ENCODE data around the gene ABI1. TPM values are rescaled to one million over a fixed set of nuclear protein-coding genes. Genes with fewer than 3 reads are reported as not detected.
"Not testable (repeated sequence)": the region's sequence is repeated elsewhere in the genome, so short reads cannot be mapped to it uniquely, and the experiment has no call there.

Gene ABI1
- total RNA-seq (2014; rRNA removed; shearing (Covaris generic)), result 22.3 and 28.2 TPM in 2 replicates

DNA sequence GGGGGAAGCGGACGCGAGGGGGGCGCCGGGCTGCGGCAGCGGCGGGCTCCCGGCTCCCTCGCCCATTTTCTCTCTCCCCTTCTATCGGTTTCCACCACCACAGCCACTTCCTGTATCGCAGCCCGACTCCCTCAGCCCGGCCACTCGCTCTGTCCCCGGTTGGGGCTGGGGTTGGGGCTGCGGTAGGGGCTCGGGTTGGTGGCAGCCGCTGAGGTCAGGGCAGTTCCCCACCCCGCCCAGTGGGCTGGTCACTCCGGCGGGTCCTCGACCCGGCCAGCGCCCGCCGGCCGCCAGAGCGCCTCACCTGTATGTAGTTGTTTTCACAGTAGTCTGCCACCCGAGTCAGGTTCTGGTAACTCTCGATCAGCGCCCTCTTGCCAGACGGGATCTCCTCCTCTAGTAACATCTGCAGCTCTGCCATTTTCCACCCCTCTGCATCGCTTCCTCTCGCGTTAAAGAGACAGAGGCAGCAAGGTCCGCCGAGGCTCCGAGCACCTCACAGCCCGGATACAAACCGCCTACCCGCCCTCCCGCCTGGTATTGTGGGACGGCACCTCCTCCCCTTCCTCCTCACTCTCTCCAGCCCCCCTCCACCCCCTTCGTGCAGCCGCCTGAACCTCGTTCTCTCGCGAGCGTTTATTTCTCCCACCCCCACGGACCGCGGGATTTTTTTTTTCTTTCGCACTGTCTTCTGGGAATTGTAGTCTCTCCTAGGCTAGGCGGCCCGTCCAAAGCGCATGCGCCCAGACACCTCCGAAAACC is at the start of gene ABI1:
Gene ABI1 (minus strand): TSS at position 516 of the 762 bp plus-strand sequence. CDS start 95 bp downstream, at position 421.
- peak; percentile 91 for DNase-seq (ENCODE audit: low spot score)

DNA sequence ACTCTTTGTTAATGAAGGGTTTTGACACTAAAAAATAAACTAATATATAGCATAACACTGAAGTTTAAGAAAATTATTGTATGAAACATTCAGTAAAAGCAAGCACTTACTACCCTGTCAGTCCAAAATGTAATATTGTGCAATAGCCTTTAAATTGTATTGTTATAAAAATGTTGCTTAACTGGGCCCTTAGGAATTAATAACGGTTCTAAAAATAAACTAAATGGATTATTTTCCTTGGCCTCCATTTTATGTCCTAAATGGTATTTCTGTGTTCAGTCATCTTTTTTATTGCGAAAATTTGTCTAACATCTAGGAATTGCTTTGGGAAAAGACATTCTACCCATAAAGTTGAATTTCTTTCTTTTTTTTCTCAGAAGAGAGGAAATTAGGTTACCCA is 49.0 kb upstream of the ABI1 start:
- no peak for DNase-seq (ENCODE audit: low spot score)

DNA sequence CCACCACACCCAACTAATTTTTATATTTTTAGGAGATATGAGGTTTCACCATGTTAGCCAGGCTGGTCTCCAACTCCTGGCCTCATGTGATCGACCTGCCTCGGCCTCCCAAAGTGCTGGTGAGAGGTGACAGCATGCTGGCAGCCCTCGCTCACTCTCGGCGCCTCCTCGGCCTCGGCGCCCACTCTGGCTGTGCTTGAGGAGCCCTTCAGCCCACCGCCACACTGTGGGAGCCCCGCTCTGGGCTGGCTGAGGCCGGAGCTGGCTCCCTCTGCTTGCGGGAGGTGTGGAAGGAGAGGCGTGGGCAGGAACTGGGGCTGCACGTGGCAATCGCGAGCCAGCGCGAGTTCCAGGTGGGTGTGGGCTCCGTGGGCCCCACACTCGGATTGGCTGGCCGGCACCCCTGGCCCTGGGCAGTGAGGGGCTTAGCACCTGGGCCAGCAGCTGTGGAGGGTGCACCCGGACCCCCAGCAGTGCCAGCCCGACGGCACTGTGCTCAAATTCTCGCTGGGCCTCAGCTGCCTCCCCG is 44.6 kb upstream of the ABI1 start:
- not testable (repeated sequence) for DNase-seq (ENCODE audit: low spot score)

DNA sequence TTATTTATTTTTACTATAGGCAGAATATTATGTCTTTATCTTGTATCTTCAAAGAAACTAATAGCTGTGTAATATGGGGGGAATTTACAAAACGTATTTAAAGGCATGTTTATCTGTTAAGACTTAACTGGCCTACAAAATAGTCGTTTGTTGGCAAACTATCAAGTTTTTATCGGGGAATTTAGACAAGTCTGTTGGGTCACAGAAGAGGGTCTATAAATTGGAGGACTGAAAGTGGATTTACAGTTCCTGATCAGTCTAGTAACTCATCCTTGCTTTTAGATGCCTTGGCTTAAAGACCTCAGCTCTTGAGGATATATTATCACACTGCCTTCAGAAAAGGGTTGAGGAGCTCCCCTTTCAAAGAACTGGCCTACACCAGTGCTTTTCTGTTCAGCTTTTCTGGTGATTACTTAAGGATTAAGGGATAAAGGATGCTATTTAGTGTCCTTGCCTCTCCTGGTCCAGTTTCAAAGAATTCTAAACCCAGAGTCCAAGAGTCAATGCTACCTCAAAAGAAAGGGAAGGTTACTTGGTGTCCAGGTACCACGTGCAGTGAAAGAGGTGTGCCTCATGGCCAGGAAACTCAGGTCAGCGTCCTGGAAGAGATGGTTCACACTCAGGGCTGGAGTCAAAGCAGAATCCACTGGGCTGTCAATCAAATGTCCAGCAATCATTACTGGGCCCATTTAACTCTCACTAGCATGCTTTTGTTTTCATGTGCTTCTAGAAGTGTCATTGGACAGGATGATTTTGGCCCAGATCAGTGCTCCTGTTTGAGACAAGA is 42.9 kb upstream of the ABI1 start:
- no peak for DNase-seq (ENCODE audit: low spot score)

DNA sequence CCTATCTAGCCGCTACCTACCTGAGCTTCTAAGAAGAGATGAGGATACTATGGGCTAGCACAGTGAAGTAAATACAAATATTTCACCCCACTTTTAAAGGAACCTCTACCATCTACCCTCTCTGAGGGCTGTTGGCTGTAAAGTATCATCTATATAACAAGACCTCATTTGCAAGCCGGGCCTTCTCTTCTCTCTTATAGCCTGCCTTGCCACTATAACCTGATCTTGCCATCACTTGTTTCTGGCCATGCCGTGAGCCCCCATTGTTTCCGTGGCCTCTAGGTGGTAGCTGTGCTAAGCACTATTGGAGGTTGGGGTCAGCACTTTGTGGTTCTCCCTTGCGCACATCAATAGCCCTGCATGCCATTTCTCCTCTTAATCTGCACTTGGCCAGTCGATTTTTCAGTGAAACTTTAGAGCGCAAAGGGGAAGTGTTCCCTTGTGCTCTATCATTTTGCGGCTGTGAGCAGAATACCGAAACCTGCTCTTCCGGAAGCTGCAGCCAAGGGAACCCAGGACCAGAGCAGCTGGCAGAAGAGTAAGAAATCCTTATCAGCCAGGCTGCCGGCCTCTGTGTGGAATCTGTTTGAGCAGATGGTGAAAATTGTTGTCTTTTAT is 31.7 kb upstream of the ABI1 start:
- not testable (repeated sequence) for DNase-seq (ENCODE audit: low spot score)

DNA sequence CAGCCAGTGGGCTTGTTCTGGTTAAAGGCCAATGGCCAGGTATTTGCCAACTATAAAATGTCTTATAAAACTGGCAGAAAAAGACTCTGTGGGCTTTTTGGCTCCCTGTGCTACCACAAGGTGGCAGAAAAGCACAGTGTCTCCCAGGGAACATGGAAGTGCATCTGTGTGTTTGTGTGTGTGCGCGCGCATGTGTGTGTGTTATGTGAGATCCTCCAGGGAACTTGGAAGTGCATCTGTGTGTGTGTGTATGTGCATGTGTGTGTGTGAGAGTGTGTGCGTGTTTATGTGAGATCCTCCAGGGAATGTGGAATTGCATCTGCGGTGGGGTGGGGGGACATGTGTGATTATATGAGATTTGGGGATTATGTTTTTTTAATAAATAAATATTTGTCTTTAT is 30.2 kb upstream of the ABI1 start:
- DNase-seq (ENCODE audit: low spot score), result peak; percentile 63

DNA sequence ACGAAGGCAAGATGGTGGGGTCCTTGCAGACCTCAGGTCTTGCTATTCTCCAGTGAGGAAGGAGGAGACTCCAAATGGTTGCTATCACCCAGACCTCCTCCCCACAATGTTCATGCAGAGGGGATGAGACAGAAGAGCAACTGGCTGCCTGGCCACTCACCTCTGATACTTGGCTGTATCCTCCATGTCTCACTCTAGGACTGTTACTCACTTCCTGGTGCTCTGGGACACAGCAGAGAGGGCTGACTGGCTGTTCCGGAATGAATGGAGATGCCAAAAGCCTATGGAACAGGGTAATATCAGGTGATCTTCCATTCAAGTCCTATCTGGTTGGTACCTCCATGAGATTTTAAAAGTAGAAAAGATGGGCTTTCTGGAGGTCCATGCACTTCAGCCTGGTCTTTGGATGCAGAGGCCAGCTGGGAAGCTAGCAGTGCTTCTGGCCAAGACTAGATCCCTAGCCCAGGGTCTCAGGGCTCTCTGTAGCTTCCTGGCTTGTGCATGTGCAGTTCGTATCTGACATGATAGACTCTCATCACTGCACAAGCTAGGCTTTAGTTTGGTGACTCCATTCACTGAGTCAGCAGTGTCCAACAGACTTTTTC is 27.0 kb upstream of the ABI1 start:
- no peak for DNase-seq (ENCODE audit: low spot score)

DNA sequence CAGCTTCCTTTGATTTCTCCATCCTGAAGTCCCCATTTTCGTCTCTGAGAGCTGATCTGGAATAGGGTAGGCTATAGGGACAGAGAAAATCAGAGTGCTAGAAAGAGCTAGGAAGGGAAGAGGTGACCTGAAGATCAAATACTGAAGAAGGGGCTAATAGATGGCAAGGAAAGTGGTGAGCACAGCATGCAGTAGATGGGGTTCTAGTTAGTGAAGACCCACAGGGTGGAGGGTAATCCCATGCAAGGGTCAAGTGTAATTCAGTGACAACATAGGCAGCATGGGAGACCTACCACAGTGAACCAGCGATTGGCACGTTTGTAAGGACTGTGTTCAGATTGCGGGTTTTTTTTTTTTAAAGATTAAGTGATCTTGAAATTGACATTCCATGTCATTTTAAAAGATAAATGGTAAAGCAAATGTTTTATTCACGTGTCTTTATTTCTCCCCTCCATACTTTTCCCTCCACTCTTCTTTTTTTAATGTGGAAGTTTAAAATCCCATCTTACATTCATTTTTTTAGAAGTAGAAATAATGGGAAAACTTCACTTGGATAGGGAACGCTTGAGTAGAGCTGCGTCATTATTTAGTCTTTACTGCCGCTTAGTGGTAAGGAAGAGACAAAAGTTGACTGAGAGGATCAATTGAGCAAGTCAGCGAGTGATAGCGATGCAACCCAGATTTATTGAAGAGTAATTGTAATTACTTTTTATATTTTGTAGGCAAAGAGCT is 21.0 kb upstream of the ABI1 start:
- DNase-seq (ENCODE audit: low spot score), result peak; percentile 48

DNA sequence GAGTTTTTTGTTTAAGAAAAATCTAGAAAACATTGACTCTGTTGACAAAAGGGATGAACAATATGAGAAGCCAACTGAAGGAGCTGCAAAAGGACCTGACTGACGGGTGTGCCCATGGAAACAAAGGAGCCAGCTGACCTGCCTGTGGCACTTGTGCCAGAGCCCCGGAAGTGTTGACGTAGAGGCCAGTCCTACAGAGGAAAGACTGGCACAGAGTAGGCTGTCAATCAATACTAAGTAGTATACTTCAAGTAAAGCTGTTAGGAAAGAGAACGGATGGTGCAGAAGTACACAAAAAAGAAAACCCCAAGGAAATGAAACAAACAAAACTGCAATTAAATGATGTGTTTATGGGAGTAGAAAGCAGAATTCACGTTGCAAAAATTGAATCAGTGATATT is 19.0 kb upstream of the ABI1 start:
- DNase-seq (ENCODE audit: low spot score), result peak; percentile 6

DNA sequence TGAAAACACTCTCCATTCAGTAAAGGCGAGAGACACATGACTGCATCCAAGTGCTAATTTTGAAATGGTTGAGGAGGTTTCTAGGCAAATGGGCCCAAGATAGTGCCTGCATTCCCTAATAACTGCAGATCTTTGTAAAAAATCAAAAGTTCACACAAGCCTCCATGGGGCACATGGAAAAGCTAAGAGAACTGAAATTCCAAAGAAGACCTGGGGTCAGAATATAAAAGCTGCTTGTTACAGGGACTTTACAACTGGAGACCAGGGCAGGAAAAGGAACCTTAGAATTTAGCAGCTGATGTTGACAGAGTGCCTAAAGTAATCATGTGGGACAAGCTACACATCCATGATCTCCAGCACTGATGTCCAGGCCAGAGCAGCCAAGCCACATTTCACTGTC is 10.0 kb upstream of the ABI1 start:
- DNase-seq (ENCODE audit: low spot score), result no peak

DNA sequence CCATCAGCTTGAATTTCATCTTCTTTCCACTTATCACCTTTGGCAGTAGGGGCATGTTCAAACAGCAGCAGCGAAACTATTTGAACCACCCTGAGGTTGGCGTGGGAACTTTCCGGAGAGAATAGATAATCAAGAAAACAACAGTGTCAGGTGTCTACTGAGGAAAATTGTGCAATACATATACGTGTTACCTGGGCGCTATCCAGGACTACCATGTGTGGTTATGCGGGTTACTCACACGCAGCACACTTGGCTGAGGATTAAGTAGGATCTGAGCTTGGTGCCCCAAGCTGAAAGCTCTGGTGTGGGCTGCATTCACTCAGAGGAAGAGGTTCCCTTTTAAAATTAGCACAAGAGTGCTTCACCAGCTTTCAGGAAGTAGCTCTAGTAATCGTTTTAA is 8.8 kb upstream of the ABI1 start:
- DNase-seq (ENCODE audit: low spot score), result peak; percentile 36

DNA sequence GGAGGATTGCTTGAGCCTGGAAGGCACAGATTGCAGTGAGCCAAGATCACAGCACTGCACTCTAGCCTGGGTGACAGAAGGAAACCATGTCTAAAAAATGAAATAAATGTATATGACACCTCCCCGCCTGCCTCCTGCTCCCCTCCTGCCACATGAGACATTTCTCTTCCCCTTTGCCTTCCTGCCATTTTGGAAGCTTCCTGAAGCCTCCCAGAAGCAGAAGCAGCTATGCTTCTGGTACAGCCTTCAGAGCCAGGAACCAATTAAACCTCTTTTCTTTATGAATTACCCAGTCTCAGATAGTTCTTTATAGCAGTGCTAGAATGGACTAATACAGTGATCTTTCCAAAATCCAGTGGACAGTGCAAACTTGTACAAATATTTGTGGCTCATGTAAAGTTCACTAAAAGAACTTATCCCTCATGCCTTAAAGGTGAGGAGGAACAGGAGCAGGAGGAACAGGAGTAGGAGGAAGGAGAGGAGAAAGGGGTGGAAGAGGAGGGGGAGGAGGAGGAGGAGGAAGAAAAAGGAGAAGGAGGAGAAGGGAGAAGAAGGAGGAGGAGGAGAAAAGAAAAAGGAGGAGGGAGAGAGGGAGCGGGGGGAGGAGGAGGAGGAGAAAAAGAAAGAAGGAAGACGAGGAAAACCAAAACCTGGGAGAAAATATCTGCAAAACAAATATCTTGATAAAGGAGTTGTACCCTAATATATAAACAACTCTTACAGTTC is 2.8 kb upstream of the ABI1 start:
- DNase-seq (ENCODE audit: low spot score), result no peak

DNA sequence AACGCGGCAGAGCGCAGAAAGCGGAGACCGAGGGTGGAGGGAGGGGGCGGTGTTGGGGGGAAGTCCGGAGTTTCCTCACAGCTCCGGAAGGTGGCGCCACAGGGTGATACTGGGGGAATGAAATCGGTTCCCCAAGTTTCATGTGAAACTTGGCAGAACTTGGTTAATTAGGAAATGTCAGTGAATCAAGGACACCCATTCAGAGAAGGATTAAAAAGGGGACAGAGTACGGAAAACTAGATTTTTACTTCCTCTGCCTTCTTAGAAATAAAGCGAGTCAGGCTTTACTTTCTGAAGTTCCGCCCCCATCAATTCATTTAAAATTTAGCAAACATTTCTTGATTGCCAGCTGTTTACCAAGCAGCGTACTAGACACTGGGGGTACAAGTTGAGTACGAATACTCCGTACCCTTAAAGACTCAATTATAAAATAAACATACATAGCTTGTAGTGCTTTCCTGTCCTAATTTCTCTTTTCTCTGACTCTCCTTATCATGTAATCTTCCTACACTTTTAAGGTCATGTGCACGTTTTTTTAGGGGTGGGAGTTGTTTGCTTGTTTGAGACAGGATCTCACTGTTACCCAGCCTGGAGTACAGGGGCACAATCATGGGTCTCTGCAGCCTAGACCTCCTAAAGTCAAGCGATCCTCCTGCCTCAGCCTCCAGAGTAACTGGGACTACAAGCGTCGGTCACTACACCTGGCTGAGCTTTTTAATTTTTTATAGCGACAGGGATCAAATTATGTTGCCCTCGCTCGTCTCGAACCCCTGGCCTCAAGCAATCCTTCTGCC is 644 bp upstream of the ABI1 start:
- DNase-seq (ENCODE audit: low spot score), result no peak

DNA sequence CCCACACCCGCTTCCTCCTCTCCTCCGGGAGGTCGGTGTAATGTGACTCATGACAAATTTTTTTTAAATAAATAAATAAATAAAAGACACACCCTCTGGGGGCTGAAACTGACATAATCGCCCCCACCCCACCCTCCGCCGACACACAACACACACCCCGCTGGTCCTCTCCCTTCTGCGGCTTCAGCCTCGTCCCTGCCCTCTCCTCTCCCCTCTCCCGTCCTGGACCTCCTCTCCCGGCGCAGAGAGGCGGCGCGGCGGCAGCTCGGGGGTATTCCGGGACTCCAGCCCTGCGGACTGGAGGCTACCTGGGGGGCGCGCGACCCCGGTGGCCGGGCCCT is 686 bp downstream of the ABI1 start:
- DNase-seq (ENCODE audit: low spot score), result peak; percentile 43

DNA sequence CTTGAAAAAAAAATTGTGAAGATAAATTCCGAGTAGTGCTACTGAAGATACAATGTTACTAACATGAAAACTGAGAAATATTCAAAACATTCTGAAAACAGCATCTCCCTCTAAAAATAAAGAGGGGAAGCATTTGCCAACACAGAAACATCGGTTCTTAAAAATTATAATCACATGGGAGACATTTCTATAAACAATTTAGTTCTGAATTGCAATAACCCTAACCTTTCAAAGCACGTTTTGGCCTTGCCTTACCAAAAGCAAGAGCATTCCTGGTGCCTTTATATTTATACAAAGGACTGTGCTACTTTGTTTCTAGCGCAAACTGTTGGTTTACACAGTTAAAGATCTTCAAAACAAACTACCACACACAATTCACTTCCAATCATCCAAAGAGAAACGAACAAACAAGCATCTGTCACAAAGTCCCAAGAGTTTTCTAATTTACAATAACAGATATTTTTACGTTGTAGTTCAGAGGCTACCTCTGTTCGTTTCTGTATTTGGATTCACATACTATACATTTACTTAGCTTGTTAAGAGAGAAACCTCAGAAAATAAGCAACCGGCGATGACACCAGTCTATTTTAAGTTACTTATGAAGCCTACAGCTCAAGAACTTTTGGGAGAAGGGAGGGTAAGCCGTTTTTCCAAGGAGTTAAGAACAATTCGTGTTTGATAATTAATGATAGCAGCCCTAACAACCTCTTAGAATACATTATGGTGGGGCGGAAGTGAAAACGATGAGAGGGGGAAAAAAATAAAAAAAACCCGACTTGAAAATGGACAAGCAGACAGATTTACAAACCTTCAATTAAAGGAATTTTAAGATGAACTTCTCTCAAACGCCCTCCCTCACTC is 1.3 kb downstream of the ABI1 start:
- DNase-seq (ENCODE audit: low spot score), result no peak

DNA sequence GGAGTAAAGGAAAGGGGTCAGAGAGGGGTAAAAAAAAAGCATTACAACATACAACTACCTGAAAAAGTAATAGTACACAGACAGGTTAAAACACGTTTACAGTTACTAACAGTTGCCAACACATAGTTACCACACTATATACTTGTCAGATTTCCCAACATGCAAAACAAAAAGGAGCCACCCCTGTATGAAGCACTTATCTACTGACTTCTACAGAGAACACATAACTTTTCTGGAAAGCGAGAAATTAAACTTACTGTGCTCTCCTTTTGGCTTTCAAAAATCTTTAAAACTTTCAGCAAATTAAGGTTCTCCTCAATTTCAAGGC is 2.1 kb downstream of the ABI1 start:
- DNase-seq (ENCODE audit: low spot score), result no peak

DNA sequence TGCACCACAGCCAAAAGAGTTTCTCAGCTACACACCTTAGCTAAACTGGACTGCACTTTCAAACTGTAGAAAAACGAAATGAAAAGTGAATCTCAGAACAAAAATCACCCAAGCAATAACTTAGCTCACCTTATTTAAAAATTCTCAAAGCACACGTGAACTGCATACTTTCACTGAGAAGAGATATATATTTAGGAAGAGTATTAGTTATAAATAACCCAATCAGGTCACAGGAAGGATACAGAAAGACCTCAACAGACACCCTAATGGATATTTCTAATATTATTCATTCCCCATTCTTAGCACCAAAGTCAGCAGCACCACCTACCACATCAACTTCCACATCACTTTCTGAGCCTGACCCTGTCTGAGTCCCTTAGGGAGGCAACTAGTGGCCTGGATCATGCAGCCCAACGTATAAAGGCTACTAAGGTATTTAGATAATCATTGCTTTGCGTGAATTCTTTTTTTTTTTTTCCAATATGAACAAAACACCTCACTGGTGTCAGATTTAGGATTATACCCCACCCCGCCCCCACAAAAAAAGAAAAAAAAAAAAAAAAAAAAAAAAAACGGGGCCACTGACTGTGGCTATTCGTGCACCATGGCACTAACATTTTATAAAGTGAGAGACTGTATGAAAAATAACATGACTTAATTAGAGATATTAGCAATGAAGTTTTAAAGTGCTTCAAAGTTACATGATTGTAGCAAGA is 2.6 kb downstream of the ABI1 start:
- DNase-seq (ENCODE audit: low spot score), result no peak

DNA sequence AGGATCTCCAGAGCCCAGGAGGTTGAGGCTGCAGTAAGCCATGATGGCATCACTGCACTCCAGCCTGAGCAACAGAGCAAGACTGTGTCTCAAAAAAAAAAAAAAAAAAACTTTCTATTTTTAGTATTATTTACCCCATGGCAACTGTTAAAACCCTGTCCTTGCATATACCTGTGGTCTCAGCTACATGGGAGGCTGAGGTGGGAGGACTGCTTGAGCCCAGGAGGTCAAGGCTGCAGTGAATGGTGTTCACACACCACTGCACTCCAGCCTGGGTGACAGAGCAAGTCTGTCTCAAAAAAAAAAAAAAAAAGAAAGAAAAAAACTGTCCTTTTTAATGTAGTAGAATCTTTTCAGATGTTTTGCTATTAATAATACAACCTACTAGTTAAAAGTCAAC is 3.2 kb downstream of the ABI1 start:
- DNase-seq (ENCODE audit: low spot score), result not testable (repeated sequence)

All from H4 (cell line).